SK-N-MC (cell line): ENCODE measurements around the gene TMEM165.

Experiments used
- EZH2 ChIP-seq: fragments of 200-600 bp; sonication (generic); IDR thresholded peaks from one replicate; pipeline ENCODE4 v1.6.1; 2017; ENCODE audit warnings: antibody characterized with exemption
- FOXP2 ChIP-seq: optimal IDR thresholded peaks from 2 replicates; pipeline ENCODE3; 2011; ENCODE audit warnings: mild to moderate bottlenecking, moderate library complexity; ENCODE audit not compliant: insufficient read depth; ENCODE audit errors: extremely low read length, control extremely low read depth
- POLR2AphosphoS5 ChIP-seq: IDR thresholded peaks from 2 replicates; pipeline ENCODE4 v1.6.1; 2012; ENCODE audit warnings: mild to moderate bottlenecking, low read depth, low read length, borderline replicate concordance

- TF ChIP-seq EZH2 (no peak), POLR2AphosphoS5 (no peak), FOXP2 (no peak)
Measured at GRCh38 chr4:55356991-55357461, 38.7 kb upstream of the TMEM165 start.
